ENCODE measurements around the gene ACTL7B.

DNA sequence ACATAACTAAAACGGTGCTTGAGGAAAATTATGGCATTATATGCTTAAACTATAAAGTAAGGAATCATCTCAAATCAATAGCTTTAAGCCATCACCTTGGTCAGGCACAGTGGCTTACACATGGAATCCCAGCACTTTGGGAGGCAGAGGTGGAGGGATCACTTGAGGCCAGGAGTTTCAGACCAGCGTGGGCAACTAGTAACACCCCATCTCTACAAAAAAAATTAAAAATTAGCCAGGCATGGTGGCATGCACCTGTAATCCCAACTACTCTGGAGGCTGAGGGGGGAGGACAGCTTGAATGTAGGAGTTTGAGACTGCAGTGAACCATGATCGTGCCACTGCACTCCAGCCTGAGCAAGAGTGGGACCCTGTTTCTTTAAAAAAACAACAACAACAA, 28.9 kb upstream of the ACTL7B start:
- TF ChIP-seq CEBPB (IDR thresholded peaks at IDR 0.05; ENCODE audit: low read depth, low read length) (no peak), CTCF (IDR thresholded peaks at IDR 0.05; ENCODE audit: control extremely low read depth in 1 of 3, insufficient read depth in 1 of 3, low read depth in 1 of 3, low read length in 3 of 3) (no peak), POLR2AphosphoS5 (IDR thresholded peaks at IDR 0.05; ENCODE audit: low read depth, low read length) (no peak), HDAC2 (IDR thresholded peaks at IDR 0.05; ENCODE audit: borderline replicate concordance in 1 of 2, low read depth in 2 of 2, low read length in 2 of 2) (no peak), TAF1 (IDR thresholded peaks at IDR 0.05; ENCODE audit: low read depth, low read length) (no peak), POLR2A (IDR thresholded peaks at IDR 0.05; ENCODE audit: control extremely low read depth in 1 of 2, low read depth in 2 of 2, low read length in 2 of 2) (no peak), EP300 (IDR thresholded peaks at IDR 0.05; ENCODE audit: borderline replicate concordance in 1 of 2, low read depth in 2 of 2, low read length in 2 of 2) (no peak), EZH2 (IDR thresholded peaks at IDR 0.05; ENCODE audit: low read depth, low read length, severe bottlenecking) (no peak)
